ENCODE results near the gene XNDC1N. TPM values are rescaled to one million over a fixed set of nuclear protein-coding genes. Genes with fewer than 3 reads are reported as not detected.
A peak's percentile ranks its signal among the peaks of the same experiment; 100 is the strongest.

Gene XNDC1N
- total and polyA plus RNA-seq, 2 experiments from 2014 or later, result 11.0 to 13.0 TPM

- Histone ChIP-seq H3K4me1 (ENCODE audit: insufficient read depth) (no peaks in the 10 kb centered on the region), H4K20me1 (replicated peaks; ENCODE audit: insufficient read depth) (peaks cover 51% of the 10 kb centered on the region), H3F3A (replicated peaks; ENCODE audit: low read depth) (no peaks in the 10 kb centered on the region), H3K4me3 (no peak overlapping the region), H2AFZ (no peak overlapping the region), H3K4me2 (no peak overlapping the region), H3K36me3 (ENCODE audit: insufficient read depth) (no peaks in the 10 kb centered on the region), H3K27me3 (ENCODE audit: insufficient read depth) (no peaks in the 10 kb centered on the region), H3K9me2 (ENCODE audit: insufficient read depth) (no peaks in the 10 kb centered on the region), H3K79me2 (replicated peaks; ENCODE audit: insufficient read depth) (peaks cover 94% of the 10 kb centered on the region), H3K27ac (ENCODE audit: low read depth) (no peak overlapping the region; the same call in 1 of the 2 replicates)
- ATAC-seq, result no peak
- no peaks in the 10 kb centered on the region for H3K9me3 Mint-ChIP-seq
- H3K4me3 Mint-ChIP-seq, result no peak overlapping the region
- H3K4me1 Mint-ChIP-seq, result peaks cover 7% of the 10 kb centered on the region; the same call in 1 of the 3 replicates
- no peak for DNase-seq (ENCODE audit: low spot score)
- no peaks in the 10 kb centered on the region for H3K36me3 Mint-ChIP-seq (ENCODE audit: low read depth)
- no peaks in the 10 kb centered on the region for H3K27me3 Mint-ChIP-seq (ENCODE audit: insufficient read depth, low read depth, poor library complexity)
- TF ChIP-seq EZH2 (IDR thresholded peaks at IDR 0.05; ENCODE audit: low read depth, unreplicated experiment), result no peak
- no peak for TF ChIP-seq REST (IDR thresholded peaks at IDR 0.05; ENCODE audit: unreplicated experiment)
- TF ChIP-seq ZNF114 (CRISPR knock-in tag; IDR thresholded peaks at IDR 0.05), result no peak
- TF ChIP-seq CREB1 (CRISPR knock-in tag; IDR thresholded peaks at IDR 0.05; ENCODE audit: low read depth), result no peak
- no peak for TF ChIP-seq JUNB (IDR thresholded peaks at IDR 0.05; ENCODE audit: unreplicated experiment)
- TF ChIP-seq POLR2AphosphoS5 (IDR thresholded peaks at IDR 0.05; ENCODE audit: low read depth), result no peak
- TF ChIP-seq STAT1 (IDR thresholded peaks at IDR 0.05; ENCODE audit: unreplicated experiment), result no peak
- no peak for TF ChIP-seq ZNF331 (CRISPR knock-in tag; IDR thresholded peaks at IDR 0.05; ENCODE audit: low read depth)
- no peak for TF ChIP-seq CTCF (conservative IDR thresholded peaks at IDR 0.05; ENCODE audit: low read depth in 2 of 2)
- TF ChIP-seq ZNF462 (CRISPR knock-in tag; IDR thresholded peaks at IDR 0.05), result no peak
- TF ChIP-seq ETS1 (IDR thresholded peaks at IDR 0.05), result no peak
- TF ChIP-seq NANOG (IDR thresholded peaks at IDR 0.05; ENCODE audit: borderline replicate concordance), result no peak
- TF ChIP-seq EZH2phosphoT487 (IDR thresholded peaks at IDR 0.05; ENCODE audit: unreplicated experiment), result no peak
- peak overlapping the region; percentile 75 for H3K27ac Mint-ChIP-seq
Measured at GRCh38 chr11:71947498-71947897, 19.1 kb upstream of the XNDC1N start.

All from GM23338 (cell line).